Embryonic facial prominence (tissue), 1 donor: ENCODE measurements around the gene MICALL1.

Experiments
- DNase-seq: peaks from one replicate; pipeline ENCODE4 v3.0.0-alpha.2; 2016; ENCODE audit errors: extremely low spot score

MICALL1 gene, protein sequence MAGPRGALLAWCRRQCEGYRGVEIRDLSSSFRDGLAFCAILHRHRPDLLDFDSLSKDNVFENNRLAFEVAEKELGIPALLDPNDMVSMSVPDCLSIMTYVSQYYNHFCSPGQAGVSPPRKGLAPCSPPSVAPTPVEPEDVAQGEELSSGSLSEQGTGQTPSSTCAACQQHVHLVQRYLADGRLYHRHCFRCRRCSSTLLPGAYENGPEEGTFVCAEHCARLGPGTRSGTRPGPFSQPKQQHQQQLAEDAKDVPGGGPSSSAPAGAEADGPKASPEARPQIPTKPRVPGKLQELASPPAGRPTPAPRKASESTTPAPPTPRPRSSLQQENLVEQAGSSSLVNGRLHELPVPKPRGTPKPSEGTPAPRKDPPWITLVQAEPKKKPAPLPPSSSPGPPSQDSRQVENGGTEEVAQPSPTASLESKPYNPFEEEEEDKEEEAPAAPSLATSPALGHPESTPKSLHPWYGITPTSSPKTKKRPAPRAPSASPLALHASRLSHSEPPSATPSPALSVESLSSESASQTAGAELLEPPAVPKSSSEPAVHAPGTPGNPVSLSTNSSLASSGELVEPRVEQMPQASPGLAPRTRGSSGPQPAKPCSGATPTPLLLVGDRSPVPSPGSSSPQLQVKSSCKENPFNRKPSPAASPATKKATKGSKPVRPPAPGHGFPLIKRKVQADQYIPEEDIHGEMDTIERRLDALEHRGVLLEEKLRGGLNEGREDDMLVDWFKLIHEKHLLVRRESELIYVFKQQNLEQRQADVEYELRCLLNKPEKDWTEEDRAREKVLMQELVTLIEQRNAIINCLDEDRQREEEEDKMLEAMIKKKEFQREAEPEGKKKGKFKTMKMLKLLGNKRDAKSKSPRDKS

DNA sequence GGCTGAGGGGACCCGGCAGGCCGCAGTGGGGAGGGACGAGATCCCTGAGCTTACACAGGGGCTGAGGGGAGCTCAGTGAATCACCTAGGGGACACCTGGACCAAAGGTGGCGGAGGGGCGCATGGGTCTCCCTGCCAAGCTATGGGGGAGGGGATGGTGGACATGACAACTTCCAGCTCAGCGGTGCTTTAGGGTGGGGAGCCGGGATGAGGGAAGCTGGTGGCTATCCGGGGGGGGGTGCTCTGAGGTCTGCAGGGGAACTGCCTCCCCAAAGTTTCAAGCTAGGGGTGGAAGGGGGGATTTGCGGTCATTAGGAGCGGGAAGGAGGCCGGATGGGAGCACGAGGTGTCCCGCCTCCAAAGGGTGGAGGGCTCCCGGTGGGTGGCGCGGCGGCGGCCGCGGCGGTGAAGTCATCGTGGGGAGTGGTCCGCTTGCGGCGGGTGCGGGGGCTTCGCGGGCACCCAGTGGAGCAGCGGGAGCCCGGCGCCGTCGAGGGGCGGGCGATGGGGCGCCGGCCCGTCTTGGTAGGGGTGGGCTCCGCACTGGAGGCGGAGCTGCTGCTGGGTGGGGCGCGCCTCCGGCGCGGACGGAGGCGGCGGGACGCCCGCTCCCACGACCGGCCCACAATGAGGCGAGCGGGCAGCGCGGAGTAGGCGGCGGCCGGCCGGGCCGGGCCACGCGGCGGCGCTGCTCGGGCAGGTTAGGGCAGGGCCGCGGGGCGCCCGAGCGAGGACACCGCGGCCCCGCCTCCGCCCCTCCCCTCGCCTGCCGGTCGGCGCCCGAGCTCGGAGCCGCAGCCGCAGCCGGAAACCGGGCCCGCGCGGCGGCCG lies at the start of gene MICALL1:
Gene MICALL1, plus strand, starts transcription at position 764 of the 830 bp plus-strand sequence. CDS start 126 bp downstream, outside the sequence.
- DNase-seq, result peak; percentile 26

DNA sequence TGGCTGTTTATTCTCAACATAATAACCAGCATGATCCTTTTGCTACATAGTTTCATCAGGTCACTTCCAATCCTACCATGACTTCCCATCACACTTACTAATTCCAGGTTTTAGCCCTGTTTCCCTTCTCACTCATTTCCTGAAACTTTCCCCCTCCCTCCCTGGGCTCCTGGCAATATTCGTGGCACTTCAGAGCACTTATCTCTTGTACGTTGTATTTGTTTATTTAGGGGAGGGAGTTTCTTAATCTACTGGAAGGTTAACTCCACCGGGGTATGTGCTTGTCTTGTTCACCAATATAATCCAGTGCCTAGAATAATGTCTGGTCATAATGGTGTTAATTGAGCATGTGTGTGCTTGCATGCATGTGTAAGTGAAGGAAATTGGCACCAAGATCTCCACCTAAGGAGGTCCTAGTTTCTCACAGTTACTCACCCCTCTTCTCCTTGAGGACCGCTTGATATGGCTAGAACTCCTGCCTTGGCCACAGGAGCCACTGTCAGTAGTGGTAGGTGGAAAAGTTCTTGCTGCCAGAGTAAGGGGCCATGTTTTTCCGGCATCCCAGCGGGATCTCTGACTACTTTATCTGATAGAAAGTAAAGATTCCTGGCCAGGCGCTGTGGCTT lies 45.2 kb upstream of the MICALL1 start:
- no peak for DNase-seq

DNA sequence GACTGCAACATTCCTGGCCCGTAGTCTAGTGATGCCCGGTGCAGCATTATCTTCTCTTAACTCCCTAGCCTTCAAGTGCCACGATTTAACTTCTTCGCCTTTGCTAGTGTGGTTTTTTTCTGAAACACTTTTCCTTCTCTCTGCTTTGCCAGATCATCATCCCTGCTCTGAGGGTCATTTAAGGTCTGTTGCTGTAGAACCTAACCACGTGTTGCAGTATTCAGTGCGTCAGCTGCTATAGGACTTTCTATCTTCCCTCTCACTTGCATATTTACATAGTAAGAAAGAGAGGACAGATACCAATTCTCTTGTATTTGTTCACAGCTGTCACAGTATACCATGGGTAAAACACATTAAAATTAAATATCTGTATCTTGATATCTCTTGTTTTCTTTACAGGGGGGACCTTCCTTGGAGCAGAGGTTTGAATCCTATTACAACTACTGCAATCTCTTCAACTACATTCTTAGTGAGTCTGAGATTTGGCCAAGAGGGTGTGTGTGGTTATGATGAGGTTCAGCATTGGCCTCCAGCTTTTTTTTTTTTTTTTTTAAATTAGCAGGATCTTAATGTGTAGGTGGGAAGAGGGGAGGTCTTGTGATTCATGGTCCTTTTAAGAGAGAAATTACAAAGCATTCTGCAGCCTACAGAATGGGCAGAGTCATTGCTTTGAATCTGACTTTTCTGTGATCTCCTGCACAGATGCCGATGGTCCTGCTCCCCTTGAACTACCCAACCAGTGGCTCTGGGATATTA lies 43.3 kb upstream of the MICALL1 start:
- no peak for DNase-seq

DNA sequence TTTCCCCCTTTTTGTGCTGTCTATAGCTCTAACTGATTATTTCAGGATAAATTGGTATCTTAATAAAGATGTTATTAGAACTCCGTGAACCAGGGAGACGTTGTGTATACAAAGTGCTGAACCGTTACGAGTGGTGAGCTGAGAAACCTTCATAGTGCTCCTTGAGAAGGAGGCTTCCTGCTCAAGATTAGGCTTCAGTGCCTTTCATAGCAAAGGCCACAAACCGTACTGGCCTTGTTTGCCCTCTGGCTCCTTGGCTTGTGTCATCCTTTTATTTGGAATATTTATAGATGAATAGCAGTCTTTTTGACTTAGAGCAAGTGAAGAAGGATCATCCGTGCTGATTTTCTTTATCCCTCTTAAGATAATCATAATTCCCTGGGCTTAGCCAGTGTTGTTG lies 40.6 kb upstream of the MICALL1 start:
- no peak for DNase-seq

DNA sequence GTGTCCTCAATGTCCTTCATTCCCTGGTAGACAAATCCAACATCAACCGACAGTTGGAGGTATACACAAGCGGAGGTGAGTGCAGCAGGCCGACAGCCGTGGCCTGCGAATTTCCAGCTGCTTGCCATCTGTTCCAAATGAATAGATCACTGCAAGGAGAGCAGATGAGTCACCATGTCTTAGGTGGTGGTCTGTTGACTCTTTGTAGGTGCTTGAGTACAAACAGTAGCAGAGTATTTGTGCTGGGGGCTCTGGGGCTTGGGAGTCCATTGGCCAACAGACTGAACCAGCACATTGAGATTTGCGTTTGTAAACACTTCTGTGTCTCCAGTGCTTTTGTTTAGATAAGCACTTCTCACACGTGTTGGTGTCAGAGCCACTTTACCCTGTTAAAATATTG lies 35.8 kb upstream of the MICALL1 start:
- no peak for DNase-seq

DNA sequence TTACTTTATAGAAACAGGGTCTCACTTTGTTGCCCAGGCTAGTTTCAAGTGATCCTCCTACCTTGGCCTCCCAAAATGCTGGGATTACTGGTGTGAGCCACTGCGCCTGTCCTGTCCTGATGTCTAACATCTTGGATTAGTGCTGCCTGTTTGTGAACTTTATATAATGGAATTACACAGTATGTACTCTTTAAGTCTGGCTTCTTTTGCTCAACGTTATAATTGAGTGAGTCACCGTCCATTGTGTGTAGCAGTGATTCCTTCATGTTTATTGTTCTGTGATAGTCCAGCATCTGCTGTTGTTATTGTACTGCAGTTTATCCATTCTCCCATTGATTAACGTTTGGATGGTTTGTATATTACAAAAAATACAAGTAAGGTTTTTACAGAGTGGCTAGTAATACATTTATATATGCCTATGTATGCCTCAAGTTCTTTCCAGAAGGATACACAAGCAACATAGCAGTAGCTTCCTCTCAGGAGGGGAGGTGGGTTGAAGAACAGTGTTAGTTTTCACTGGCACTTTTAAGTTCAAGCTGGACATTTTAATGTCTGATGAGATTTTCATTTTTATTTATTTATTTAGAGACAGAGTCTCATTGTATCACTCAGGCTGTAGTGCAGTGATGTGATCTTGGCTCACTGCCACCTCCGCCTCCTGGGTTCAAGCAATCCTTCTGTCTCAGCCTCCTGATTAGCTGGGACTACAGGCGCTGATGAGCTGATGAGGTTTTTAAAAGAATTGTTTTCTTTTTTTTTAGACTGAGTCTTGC lies 25.2 kb upstream of the MICALL1 start:
- no peak for DNase-seq

DNA sequence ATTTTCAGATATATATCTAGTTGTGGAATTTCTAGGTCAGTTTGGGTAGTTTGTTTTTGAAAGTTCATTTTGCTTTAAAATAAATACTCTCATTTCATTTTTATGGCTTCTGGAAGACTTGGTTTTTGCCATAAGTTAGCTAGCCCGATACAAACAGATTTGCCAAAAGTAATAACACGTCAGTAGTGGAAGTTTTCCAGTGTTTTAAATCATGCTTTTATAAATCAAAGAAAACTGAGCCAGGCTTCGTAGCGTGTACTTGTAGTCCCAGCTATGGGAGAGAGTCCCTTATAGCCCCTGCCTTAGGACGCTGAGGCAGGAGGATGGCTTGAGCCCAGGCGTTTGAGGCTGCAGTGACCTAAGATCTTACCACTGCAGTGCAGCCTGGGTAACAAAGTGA lies 21.7 kb upstream of the MICALL1 start:
- DNase-seq, result no peak

DNA sequence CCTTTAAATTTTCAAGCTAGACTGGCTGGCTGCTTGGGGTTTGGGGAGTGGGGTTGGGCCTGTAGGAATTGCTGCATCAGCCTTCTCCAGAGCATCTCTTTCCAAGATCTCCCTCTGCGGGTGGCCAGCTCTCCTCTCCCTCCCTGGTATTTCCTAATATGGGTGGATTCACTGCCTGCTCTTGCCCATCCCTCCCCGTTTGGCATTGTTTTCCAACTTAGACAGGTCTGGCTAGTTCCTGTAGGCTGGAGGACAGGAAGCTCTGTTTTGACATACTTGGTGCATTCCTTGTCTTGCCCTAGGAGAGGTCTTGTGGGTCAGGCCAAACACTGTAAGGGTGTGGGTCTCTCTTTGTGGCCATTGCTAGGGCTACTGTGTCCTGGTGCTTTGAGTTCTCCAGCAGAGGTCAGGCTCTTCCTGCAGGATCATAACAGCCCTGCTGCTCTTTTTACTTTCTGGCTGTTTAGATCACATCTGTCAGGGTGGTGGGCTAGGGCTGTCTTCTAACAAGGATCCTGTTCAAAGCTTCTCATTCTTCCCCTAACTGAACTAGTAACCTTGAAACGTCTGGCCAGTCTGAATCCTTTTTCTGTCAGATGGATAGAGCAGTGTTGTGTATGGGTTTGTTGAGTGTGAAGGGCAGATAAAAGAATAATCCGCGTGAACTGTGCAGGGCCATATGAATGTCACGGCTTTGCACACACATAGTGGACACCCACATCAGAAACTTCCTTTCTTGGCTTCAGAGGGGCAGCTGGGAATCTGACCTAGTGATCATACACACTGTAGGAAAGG lies 18.3 kb upstream of the MICALL1 start:
- no peak for DNase-seq

DNA sequence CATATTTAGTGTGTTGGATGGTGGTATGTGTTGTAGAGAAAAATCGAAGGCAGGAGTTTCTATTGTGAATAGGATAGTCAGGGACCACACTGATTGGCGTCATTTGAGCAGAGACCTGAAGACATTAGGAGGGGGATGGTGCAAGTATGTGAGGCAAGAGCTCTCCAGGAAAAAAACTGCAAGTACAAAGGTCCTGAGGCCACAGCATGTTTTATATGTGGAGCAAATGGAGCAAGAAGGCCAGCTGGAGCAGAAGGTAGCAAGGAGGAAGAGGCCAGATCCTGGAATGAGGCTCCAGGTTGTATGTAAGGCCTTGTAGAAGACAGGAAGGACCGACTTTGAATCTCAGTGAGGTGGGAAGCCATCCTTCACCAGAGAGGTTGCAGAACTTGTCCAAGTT lies 14.2 kb upstream of the MICALL1 start:
- no peak for DNase-seq

DNA sequence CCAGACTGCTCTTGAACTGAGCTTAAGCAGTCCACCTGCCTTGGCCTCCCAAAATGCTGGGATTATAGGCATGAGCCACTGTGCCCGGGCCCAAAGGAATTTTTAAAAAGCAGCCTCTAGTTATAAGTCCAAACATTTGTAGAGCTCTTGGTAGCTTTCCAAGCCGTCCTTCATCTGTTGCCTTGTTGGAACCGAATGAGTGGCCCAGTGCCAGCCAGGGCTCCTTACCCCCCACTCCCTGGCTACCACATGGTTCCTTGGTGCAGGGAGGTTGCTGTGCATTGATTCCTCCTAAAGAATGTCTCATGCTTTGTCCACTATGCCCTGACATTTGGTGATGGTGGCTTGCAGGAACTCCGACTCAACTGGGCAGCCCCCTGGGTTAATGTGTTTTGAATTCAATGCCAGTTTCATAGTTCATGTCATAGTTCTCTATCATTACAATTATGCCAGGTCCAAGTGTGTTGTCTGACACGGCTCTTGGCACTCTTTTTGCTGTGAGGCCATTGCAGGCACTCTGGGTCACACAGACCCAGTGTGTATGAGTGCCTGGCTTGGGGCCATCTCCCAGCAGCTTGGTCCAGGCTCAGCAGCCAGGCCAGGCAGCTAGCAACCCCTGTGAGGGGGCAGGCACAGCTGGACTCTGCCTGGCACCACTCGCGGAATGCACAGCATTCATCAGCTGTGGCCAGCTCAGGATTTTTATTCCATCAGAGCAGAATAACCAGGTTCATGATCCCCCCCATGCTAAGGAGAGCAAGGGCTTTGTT lies 13.3 kb upstream of the MICALL1 start:
- DNase-seq, result no peak

DNA sequence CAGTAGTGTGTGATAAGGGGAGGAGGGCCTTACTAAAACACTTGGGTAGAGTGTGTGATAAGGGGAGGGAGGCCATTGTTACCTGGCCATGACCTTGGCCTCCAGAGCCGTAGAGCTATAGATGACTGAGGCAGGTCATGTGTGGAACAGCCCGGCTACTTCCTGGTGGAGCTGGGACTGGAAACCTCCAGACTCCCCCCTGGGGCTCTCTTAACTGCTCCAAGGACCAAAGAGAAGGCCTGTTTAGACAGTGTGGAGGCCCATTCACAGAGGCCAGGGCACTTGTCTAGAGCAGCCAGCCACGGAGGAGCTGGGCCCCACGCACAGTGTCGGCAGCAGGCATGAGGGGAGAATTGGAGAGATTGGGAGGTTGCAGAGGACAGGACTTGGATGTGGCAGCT lies 12.5 kb upstream of the MICALL1 start:
- DNase-seq, result no peak

DNA sequence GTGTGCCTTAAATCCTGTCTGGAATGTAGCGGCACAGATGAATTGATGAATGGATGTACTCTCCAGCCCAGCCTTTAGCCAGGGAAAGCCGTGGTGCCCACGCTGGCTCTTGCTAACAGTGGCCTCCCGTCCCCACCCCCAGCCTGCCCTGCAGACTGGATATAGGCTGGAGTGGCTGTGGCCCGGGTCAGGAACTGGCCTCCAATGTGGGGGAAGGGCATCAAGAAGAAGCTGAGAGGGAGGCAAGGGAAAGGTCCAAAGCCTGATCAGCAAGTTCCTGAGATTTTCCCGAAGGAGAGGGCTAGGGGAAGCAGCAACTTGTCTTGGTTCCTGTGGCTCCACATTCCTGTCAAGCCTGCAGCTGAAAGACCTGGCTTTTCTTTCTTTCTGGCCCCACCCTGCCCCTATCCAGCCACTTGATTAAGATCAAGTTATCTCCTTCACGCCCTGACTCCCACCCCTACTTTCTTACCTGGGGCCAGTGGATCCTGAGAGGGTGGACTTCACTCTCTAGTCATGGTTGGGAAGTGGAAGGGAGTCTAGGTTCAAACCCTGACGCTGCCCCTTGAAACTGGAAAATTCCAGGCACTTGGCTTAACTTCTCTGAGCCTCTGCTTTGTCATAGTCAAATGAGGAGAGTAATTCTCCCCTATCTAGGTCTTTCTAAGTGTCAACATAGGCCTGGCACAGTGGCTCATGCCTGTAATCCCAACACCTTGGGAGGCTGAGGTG lies 11.0 kb upstream of the MICALL1 start:
- DNase-seq, result no peak

DNA sequence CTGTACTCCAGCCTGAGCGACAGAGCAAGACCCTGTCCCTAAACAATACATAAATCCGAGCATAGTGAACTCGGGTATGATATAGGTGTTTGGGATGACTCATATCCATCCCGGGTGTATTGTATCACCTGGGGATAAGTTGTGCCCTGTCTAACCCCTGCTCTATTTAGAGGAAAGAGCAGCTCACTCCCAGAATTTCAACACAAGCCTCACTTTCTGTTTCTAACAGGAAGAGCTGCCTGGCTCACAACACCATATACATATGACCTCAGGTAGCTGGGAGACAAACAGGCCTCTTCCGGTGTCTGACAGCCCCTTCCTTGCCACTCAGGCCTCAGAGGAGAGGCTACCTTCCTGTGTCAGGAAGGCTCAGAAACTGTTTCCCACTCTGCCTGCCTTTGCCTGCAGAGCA lies 9.9 kb upstream of the MICALL1 start:
- no peak for DNase-seq

DNA sequence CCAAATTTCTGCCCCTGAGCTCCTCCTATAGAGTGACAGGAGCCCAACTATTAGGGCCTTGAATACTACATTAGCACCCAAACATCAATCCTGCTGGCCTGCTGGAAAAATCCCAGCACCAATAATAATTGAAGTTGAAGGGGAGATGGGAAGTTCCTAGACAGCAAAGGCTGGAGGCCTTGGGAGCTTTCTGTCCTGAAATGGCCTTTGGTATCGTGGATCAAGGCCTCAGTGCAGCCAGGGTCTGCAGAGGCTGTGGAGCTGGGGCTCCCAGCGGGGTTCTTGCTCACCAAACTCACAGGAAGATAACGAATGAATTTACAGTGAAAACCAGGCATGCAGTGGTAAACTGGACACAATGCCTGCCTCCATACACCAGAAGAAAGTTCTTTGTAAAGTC lies 9.2 kb upstream of the MICALL1 start:
- DNase-seq, result no peak

DNA sequence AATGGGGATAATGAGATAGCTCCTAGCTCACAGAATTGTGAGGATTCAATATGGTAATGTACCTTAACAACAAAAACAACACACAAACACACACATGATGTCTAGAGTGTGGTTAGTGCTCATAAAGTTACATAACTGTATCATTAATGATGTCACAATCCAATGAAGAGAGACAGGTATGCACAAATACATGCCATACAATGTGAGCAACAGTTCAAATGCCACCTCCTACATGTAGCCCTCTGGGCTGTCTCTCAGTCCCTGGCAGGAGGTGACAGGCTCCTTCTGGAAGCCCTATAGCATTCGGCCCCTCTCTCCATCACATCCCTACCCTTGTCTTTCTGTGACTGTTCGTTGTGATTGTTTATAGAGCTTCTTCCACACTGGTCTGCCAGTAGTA lies 8.3 kb upstream of the MICALL1 start:
- DNase-seq, result no peak

DNA sequence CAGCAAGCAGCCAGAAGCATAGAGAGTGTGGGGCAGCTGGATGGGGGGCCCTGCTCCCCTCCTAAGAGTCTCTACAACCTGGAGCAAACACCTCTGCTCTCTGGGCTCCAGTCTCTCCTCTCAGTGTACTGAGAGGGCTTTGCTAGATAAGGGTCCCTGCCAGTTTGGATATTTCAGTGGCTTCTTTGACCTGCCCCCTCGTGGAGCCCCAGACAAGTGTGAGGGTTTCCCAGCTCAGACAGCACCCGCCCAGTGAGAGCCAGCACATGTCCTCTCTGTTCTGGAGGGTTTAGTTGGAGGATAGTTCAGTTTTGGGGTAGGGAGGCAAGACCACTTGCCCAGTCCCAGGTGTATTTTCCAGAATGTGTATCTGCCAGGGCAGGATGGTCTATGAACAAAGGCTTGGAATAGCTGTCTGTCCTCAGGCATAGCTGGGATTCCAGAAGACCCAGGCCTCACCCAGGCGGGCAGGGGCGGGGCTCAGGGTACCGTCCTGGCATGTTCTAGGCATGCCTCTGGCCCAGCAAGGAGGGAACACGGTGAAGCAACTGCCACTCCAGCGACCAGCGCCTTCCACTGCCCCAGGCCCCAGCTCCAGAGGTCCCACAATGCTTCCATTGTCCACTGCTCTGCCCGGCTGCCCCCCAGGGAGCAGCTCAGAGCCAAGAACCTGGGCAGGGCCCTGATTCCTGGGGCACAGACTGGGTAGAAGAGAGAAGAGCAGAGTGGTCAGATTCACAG lies 7.5 kb upstream of the MICALL1 start:
- no peak for DNase-seq
